HEK293 (cell line): Measurements from ENCODE around the gene LHB.

Experiments used
- CTCF ChIA-PET: fragments of 350-600 bp; formaldehyde crosslinking; extraction: SDS; loops from one replicate; lab custom pipeline; 2021; ENCODE audit warnings: antibody characterized with exemption; lab: Yijun Ruan, JAX
- POLR2A ChIA-PET: fragments of 300-600 bp; formaldehyde crosslinking; extraction: SDS; loops from one replicate; lab custom pipeline; 2020; ENCODE audit warnings: antibody characterized with exemption, inconsistent platforms; lab: Yijun Ruan, JAX
- H3K27ac ChIP-seq: fragments of 200-500 bp; sonication (Bioruptor generic); 2 replicates; pipeline ENCODE4 v1.5.1; 2014; ENCODE audit warnings: low read depth, low read length, control low read depth, inconsistent platforms; ENCODE audit errors: extremely low read depth
- H3K36me3 ChIP-seq, 2 experiments: fragments of 200-500 bp in 1 of 2; sonication (Bioruptor generic) in 1 of 2; 1 replicate in 1 of 2; 2 replicates in 1 of 2; pipeline ENCODE4 v1.5.1; 2014 to 2017; ENCODE audit warnings: inconsistent platforms in 2 of 2, low read length in 2 of 2; ENCODE audit not compliant: control insufficient read depth in 2 of 2, insufficient read depth in 1 of 2
- H3K4me1 ChIP-seq: fragments of 200-500 bp; sonication (Bioruptor generic); 2 replicates; pipeline ENCODE4 v1.5.1; 2014; ENCODE audit warnings: mild to moderate bottlenecking, low read length, inconsistent platforms; ENCODE audit not compliant: control insufficient read depth, insufficient read depth
- H3K4me3 ChIP-seq: 2 replicates; pipeline ENCODE4 v1.5.1; 2011; ENCODE audit warnings: low read depth, mild to moderate bottlenecking, control low read depth, low read length, moderate library complexity
- H3K9me3 ChIP-seq: fragments of 200-500 bp; sonication (Bioruptor generic); 2 replicates; pipeline ENCODE4 v1.5.1; 2014; ENCODE audit warnings: low read depth, low read length, inconsistent platforms; ENCODE audit not compliant: control insufficient read depth, insufficient read depth
- HOXC10 ChIP-seq: sonication (generic); formaldehyde crosslinking; IDR thresholded peaks from 2 replicates; pipeline ENCODE4 v1.8.1; 2023; ENCODE audit warnings: mild to moderate bottlenecking, missing genetic modification reagents
- KLF8 ChIP-seq: fragments of 450-650 bp; formaldehyde crosslinking; IDR thresholded peaks from 2 replicates; pipeline ENCODE4 v1.5.1; 2016; ENCODE audit warnings: missing biosample characterization, missing genetic modification characterization
- KLF9 ChIP-seq: fragments of 450-650 bp; formaldehyde crosslinking; IDR thresholded peaks from 2 replicates; pipeline ENCODE4 v1.5.1; 2016; ENCODE audit warnings: missing biosample characterization, missing genetic modification characterization, low read depth
- PRDM10 ChIP-seq: fragments of 450-650 bp; formaldehyde crosslinking; IDR thresholded peaks from 2 replicates; pipeline ENCODE4 v1.5.1; 2016; ENCODE audit warnings: missing biosample characterization, missing genetic modification characterization
- SCRT1 ChIP-seq: fragments of 450-650 bp; formaldehyde crosslinking; IDR thresholded peaks from 2 replicates; pipeline ENCODE4 v1.5.1; 2016; ENCODE audit warnings: missing biosample characterization, missing genetic modification characterization, borderline replicate concordance
- SP2 ChIP-seq: fragments of 450-650 bp; formaldehyde crosslinking; IDR thresholded peaks from 2 replicates; pipeline ENCODE4 v1.5.1; 2016; ENCODE audit warnings: missing biosample characterization, missing genetic modification characterization
- SP3 ChIP-seq: fragments of 450-650 bp; formaldehyde crosslinking; IDR thresholded peaks from 2 replicates; pipeline ENCODE4 v1.5.1; 2016; ENCODE audit warnings: missing biosample characterization, missing genetic modification characterization
- ZBTB1 ChIP-seq: fragments of 450-650 bp; formaldehyde crosslinking; IDR thresholded peaks from 2 replicates; pipeline ENCODE4 v1.5.1; 2016; ENCODE audit warnings: missing biosample characterization, missing genetic modification characterization
- ZNF121 ChIP-seq: fragments of 450-650 bp; formaldehyde crosslinking; IDR thresholded peaks from 2 replicates; pipeline ENCODE4 v1.5.1; 2016; ENCODE audit warnings: missing biosample characterization, missing genetic modification characterization
- ZNF138 ChIP-seq: fragments of 450-650 bp; formaldehyde crosslinking; IDR thresholded peaks from 2 replicates; pipeline ENCODE4 v1.5.1; 2016; ENCODE audit warnings: missing biosample characterization, missing genetic modification characterization, borderline replicate concordance
- ZNF221 ChIP-seq: fragments of 450-650 bp; formaldehyde crosslinking; IDR thresholded peaks from 2 replicates; pipeline ENCODE4 v1.5.1; 2017; ENCODE audit warnings: missing biosample characterization, missing genetic modification characterization, borderline replicate concordance
- ZNF274 ChIP-seq, 2 experiments: fragments of 200-500 bp in 1 of 2; fragments of 450-650 bp in 1 of 2; sonication (Bioruptor generic) in 1 of 2; formaldehyde crosslinking in 1 of 2; IDR thresholded peaks; 2 replicates each; pipeline versions ENCODE4 v1.5.1 to v1.6.1; 2014 to 2016; ENCODE audit warnings: borderline replicate concordance in 1 of 2, inconsistent platforms in 1 of 2, low read length in 1 of 2, missing biosample characterization in 1 of 2, missing genetic modification characterization in 1 of 2
- ZNF324 ChIP-seq: fragments of 450-650 bp; formaldehyde crosslinking; IDR thresholded peaks from 2 replicates; pipeline ENCODE4 v1.5.1; 2016; ENCODE audit warnings: missing biosample characterization, missing genetic modification characterization
- ZNF362 ChIP-seq: fragments of 450-650 bp; formaldehyde crosslinking; IDR thresholded peaks from 2 replicates; pipeline ENCODE4 v1.5.1; 2016; ENCODE audit warnings: missing biosample characterization, missing genetic modification characterization
- ZNF560 ChIP-seq: fragments of 450-650 bp; formaldehyde crosslinking; IDR thresholded peaks from 2 replicates; pipeline ENCODE4 v1.5.1; 2017; ENCODE audit warnings: missing biosample characterization, missing genetic modification characterization, borderline replicate concordance
- ZNF623 ChIP-seq: fragments of 450-650 bp; formaldehyde crosslinking; IDR thresholded peaks from 2 replicates; pipeline ENCODE4 v1.5.1; 2016; ENCODE audit warnings: missing biosample characterization, missing genetic modification characterization
- ZNF624 ChIP-seq: fragments of 450-650 bp; formaldehyde crosslinking; IDR thresholded peaks from 2 replicates; pipeline ENCODE4 v1.5.1; 2017; ENCODE audit warnings: missing biosample characterization, missing genetic modification characterization
- ZNF664 ChIP-seq: fragments of 450-650 bp; formaldehyde crosslinking; IDR thresholded peaks from 2 replicates; pipeline ENCODE4 v1.5.1; 2016; ENCODE audit warnings: missing biosample characterization, missing genetic modification characterization
- ZNF701 ChIP-seq: fragments of 450-650 bp; formaldehyde crosslinking; IDR thresholded peaks from 2 replicates; pipeline ENCODE4 v1.5.1; 2016; ENCODE audit warnings: missing biosample characterization, missing genetic modification characterization
- ZNF768 ChIP-seq: fragments of 450-650 bp; formaldehyde crosslinking; IDR thresholded peaks from 2 replicates; pipeline ENCODE4 v1.5.1; 2018; ENCODE audit warnings: missing biosample characterization, mild to moderate bottlenecking, missing genetic modification characterization
- ZNF792 ChIP-seq: fragments of 450-650 bp; formaldehyde crosslinking; IDR thresholded peaks from 2 replicates; pipeline ENCODE4 v1.5.1; 2016; ENCODE audit warnings: missing biosample characterization, missing genetic modification characterization
- ZNF830 ChIP-seq: fragments of 450-650 bp; IDR thresholded peaks from 2 replicates; pipeline ENCODE4 v1.5.0; 2018; ENCODE audit warnings: missing biosample characterization, missing genetic modification characterization, low read depth, mild to moderate bottlenecking, moderate library complexity

The LHB gene

GRCh38 chr19:48988286-48988685, 28.6 kb downstream of the LHB start:
- Histone ChIP-seq H3K4me1 (peaks cover 5% of the 10 kb centered on the region; the same call in 1 of the 2 replicates), H3K4me3 (no peak overlapping the region), H3K27ac (no peak overlapping the region), H3K9me3 (no peaks in the 10 kb centered on the region), H3K36me3 (peaks cover 31 to 66% of the 10 kb centered on the region in 2 experiments; a peak in 2 of 3 replicates)
- POLR2A ChIA-PET, result interaction anchor here (1.2 kb wide), 1 partner anchor 9 kb away, joined by 3 read pairs; no protein-coding TSS in a partner anchor
- CTCF ChIA-PET, result no interaction called here
- TF ChIP-seq ZNF274 (IDR thresholded peaks at IDR 0.05; ENCODE audit: low read length), result no peak
- no peak for TF ChIP-seq ZNF274 (tag by site-specific recombination; IDR thresholded peaks at IDR 0.05; ENCODE audit: borderline replicate concordance)
- TF ChIP-seq ZNF121 (tag by site-specific recombination), result peak; percentile 94
- TF ChIP-seq ZNF560, result no peak
- no peak for TF ChIP-seq KLF8

GRCh38 chr19:48987323-48987722, 29.6 kb downstream of the LHB start:
- Histone ChIP-seq H3K36me3 (peaks cover 38 to 76% of the 10 kb centered on the region in 2 experiments; a peak in 2 of 3 replicates), H3K4me1 (peaks cover 5% of the 10 kb centered on the region; the same call in 1 of the 2 replicates), H3K9me3 (no peaks in the 10 kb centered on the region), H3K4me3 (no peak overlapping the region)
- CTCF ChIA-PET, result interaction anchor here (0.6 to 1.1 kb wide), 6 partner anchors 9 to 246 kb away, joined by 3 to 5 read pairs (median 4); partner anchors contain the start of gene NUCB1
- TF ChIP-seq ZNF623 (tag by site-specific recombination) (no peak), PRDM10 (tag by site-specific recombination) (no peak), ZNF768 (tag by site-specific recombination) (no peak), ZNF701 (no peak), ZNF221 (tag by site-specific recombination) (no peak), SP2 (tag by site-specific recombination) (no peak), ZNF138 (no peak), ZNF624 (tag by site-specific recombination) (no peak), ZNF792 (tag by site-specific recombination) (no peak), ZNF664 (tag by site-specific recombination) (no peak), ZBTB1 (no peak), SCRT1 (tag by site-specific recombination) (no peak), KLF9 (no peak), HOXC10 (CRISPR knock-in tag) (no peak)
- TF ChIP-seq, all 188 proteins: peak for 0
- H3K27ac ChIP-seq, result no peak overlapping the region
- POLR2A ChIA-PET, result interaction anchor here (0.7 to 1.2 kb wide), 3 partner anchors 8 to 238 kb away, joined by 3 read pairs; no protein-coding TSS in a partner anchor

GRCh38 chr19:48986211-48986610, 30.7 kb downstream of the LHB start:
- no peak overlapping the region for H3K27ac ChIP-seq
- no peaks in the 10 kb centered on the region for H3K4me1 ChIP-seq
- ChIA-PET POLR2A (interaction anchor here (0.6 to 1.2 kb wide), 2 partner anchors 10 to 20 kb away, joined by 3 to 9 read pairs; no protein-coding TSS in a partner anchor), CTCF (interaction anchor here (0.7 to 1.1 kb wide), 3 partner anchors 13 to 787 kb away, joined by 4 read pairs; no protein-coding TSS in a partner anchor)
- no peaks in the 10 kb centered on the region for H3K9me3 ChIP-seq
- peaks cover 44 to 87% of the 10 kb centered on the region in 2 experiments; a peak in 2 of 3 replicates for H3K36me3 ChIP-seq
- TF ChIP-seq ZNF362 (tag by site-specific recombination), result 0 out of 2 replicates have a peak, but pooled peaks have one; percentile 19
- no peak for TF ChIP-seq ZNF830 (tag by site-specific recombination)
- no peak for TF ChIP-seq ZNF324 (tag by site-specific recombination)
- no peak for TF ChIP-seq SP3
- no peak overlapping the region for H3K4me3 ChIP-seq
